ENCODE data around the gene GNAL. TPM values are rescaled to one million over a fixed set of nuclear protein-coding genes. Genes with fewer than 3 reads are reported as not detected.

GNAL gene
- total RNA-seq, 1 experiment from 2014 or later = 4.6 TPM

DNA sequence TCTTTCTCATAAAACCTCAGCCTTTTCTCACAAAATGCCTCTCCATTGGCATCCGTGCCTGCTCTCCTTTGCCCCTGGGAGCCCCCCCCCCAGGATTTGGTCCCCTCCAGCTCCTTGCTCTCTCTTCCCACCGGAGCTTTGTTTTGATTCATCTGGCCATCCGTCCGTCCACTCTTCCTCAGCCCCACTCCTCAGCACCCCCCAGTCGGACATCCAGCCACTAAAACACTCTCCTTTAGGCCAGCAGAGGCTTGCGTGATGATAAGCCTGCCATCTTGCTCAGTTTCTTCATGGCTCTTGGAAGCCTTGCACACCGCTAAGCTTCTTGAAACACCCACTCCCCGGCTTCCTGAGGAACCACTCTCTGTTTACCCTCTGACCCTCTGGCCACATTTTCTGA, 31.5 kb upstream of the GNAL start (continued):
- TF ChIP-seq SP1 (IDR thresholded peaks at IDR 0.05; ENCODE audit: low read depth) (no peak), ELF1 (IDR thresholded peaks at IDR 0.05; ENCODE audit: borderline replicate concordance, low read depth) (no peak), EZH2 (IDR thresholded peaks at IDR 0.05) (no peak), ZNF274 (IDR thresholded peaks at IDR 0.05; ENCODE audit: low read depth, low read length) (no peak), EZH2phosphoT487 (IDR thresholded peaks at IDR 0.05; ENCODE audit: borderline replicate concordance) (no peak)
- TF ChIP-seq, protein P1, sequence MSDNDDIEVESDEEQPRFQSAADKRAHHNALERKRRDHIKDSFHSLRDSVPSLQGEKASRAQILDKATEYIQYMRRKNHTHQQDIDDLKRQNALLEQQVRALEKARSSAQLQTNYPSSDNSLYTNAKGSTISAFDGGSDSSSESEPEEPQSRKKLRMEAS (IDR thresholded peaks at IDR 0.05) = no peak
- TF ChIP-seq, protein P2, sequence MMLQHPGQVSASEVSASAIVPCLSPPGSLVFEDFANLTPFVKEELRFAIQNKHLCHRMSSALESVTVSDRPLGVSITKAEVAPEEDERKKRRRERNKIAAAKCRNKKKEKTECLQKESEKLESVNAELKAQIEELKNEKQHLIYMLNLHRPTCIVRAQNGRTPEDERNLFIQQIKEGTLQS (IDR thresholded peaks at IDR 0.05) = no peak

DNA sequence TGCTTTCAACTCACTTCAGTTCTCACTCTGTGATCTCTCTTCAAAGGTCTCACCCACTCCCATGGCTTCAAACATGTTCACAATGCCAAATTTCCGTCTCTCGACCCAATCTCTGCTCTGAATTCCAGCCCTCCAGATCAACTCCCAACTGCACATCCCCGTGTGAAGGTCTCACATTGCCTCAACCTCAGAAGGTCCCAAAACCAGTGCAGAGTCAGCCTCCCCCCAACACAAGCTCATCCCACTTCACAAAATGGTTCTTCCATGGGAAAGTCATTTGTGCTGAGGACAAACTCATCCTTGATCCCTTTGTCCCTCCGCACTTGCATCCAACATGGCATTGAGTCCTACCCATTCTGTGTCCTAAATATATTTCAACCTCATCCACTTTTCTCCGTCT, 31.0 kb upstream of the GNAL start:
- no peak overlapping the region for H3K4me2 ChIP-seq (ENCODE audit: low read length)

More for the DNA sequence above, 31.0 kb upstream of the GNAL start:
- H3K36me3 ChIP-seq (ENCODE audit: control insufficient read depth in 1 of 2, insufficient read depth in 2 of 2, low read length in 2 of 2) = no peaks in the 10 kb centered on the region
- H4K20me1 ChIP-seq (ENCODE audit: insufficient read depth) = no peaks in the 10 kb centered on the region
- TF ChIP-seq POLR2AphosphoS5 (IDR thresholded peaks at IDR 0.05; ENCODE audit: low read depth, low read length) (no peak), CBX3 (IDR thresholded peaks at IDR 0.05; ENCODE audit: low read depth) (no peak), EGR1 (IDR thresholded peaks at IDR 0.05; ENCODE audit: low read depth) (no peak), SP1 (IDR thresholded peaks at IDR 0.05; ENCODE audit: low read depth) (no peak), SIN3A (IDR thresholded peaks at IDR 0.05; ENCODE audit: low read depth) (no peak), FOSL1 (IDR thresholded peaks at IDR 0.05; ENCODE audit: low read depth) (no peak), EZH2phosphoT487 (IDR thresholded peaks at IDR 0.05; ENCODE audit: borderline replicate concordance) (no peak), ELF1 (IDR thresholded peaks at IDR 0.05; ENCODE audit: borderline replicate concordance, low read depth) (no peak), CEBPB (IDR thresholded peaks at IDR 0.05; ENCODE audit: low read depth) (no peak)
- TF ChIP-seq, protein P3, sequence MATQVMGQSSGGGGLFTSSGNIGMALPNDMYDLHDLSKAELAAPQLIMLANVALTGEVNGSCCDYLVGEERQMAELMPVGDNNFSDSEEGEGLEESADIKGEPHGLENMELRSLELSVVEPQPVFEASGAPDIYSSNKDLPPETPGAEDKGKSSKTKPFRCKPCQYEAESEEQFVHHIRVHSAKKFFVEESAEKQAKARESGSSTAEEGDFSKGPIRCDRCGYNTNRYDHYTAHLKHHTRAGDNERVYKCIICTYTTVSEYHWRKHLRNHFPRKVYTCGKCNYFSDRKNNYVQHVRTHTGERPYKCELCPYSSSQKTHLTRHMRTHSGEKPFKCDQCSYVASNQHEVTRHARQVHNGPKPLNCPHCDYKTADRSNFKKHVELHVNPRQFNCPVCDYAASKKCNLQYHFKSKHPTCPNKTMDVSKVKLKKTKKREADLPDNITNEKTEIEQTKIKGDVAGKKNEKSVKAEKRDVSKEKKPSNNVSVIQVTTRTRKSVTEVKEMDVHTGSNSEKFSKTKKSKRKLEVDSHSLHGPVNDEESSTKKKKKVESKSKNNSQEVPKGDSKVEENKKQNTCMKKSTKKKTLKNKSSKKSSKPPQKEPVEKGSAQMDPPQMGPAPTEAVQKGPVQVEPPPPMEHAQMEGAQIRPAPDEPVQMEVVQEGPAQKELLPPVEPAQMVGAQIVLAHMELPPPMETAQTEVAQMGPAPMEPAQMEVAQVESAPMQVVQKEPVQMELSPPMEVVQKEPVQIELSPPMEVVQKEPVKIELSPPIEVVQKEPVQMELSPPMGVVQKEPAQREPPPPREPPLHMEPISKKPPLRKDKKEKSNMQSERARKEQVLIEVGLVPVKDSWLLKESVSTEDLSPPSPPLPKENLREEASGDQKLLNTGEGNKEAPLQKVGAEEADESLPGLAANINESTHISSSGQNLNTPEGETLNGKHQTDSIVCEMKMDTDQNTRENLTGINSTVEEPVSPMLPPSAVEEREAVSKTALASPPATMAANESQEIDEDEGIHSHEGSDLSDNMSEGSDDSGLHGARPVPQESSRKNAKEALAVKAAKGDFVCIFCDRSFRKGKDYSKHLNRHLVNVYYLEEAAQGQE (IDR thresholded peaks at IDR 0.05; ENCODE audit: low read depth) = no peak
- TF ChIP-seq, protein P4, sequence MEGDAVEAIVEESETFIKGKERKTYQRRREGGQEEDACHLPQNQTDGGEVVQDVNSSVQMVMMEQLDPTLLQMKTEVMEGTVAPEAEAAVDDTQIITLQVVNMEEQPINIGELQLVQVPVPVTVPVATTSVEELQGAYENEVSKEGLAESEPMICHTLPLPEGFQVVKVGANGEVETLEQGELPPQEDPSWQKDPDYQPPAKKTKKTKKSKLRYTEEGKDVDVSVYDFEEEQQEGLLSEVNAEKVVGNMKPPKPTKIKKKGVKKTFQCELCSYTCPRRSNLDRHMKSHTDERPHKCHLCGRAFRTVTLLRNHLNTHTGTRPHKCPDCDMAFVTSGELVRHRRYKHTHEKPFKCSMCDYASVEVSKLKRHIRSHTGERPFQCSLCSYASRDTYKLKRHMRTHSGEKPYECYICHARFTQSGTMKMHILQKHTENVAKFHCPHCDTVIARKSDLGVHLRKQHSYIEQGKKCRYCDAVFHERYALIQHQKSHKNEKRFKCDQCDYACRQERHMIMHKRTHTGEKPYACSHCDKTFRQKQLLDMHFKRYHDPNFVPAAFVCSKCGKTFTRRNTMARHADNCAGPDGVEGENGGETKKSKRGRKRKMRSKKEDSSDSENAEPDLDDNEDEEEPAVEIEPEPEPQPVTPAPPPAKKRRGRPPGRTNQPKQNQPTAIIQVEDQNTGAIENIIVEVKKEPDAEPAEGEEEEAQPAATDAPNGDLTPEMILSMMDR (IDR thresholded peaks at IDR 0.05 in 2 of 3, conservative IDR thresholded peaks at IDR 0.05 in 1 of 3; ENCODE audit: borderline replicate concordance in 1 of 3, insufficient read depth in 1 of 3, low read depth in 2 of 3, low read length in 2 of 3) = no peak
- TF ChIP-seq, protein P2 (IDR thresholded peaks at IDR 0.05) = no peak
- intact Hi-C loops (cut with micrococcal nuclease) = loop anchor here (5.0 to 10.0 kb wide), 2 partner anchors 377 to 579 kb away; no protein-coding TSS in a partner anchor
- DNase-seq (ENCODE audit: low read depth, low spot score) (no peak), ATAC-seq (no peak)
- ChIA-PET POLR2A (no interaction called here), RAD21 (ENCODE audit: low non-redundant PET in 1 of 2, low total read pairs in 2 of 2, uncharacterized antibody in 2 of 2, unreplicated experiment in 2 of 2) (no interaction called here), CTCF (interaction anchor here (0.6 to 3.8 kb wide), 2 partner anchors 70 to 189 kb away, joined by 3 to 65 read pairs; no protein-coding TSS in a partner anchor)
- no peak overlapping the region for H2AFZ ChIP-seq (ENCODE audit: low read depth, low read length, poor library complexity, severe bottlenecking)
- no peaks in the 10 kb centered on the region for H3K9me3 ChIP-seq (ENCODE audit: control insufficient read depth in 1 of 2, insufficient read depth in 1 of 2, low read depth in 1 of 2, low read length in 2 of 2)
- peaks cover 21% of the 10 kb centered on the region; the same call in 1 of the 2 replicates for H3K27me3 ChIP-seq (ENCODE audit: insufficient read depth, low read length)
- no peak overlapping the region for H3K9ac ChIP-seq (ENCODE audit: low read length)
- no TSS peak for BruUV-seq (replicated peaks)
- no peaks in the 10 kb centered on the region for H3K9me2 ChIP-seq (ENCODE audit: insufficient read depth)
- peaks cover 0 to 4% of the 10 kb centered on the region in 2 experiments; a peak in 2 of 4 replicates for H3K4me1 ChIP-seq (ENCODE audit: control insufficient read depth in 1 of 2, insufficient read depth in 2 of 2, low read length in 2 of 2)
- H3K79me2 ChIP-seq (ENCODE audit: insufficient read depth, low read length) = no peaks in the 10 kb centered on the region
- no peak overlapping the region for H3K4me3 ChIP-seq (replicated peaks in 1 of 2; ENCODE audit: low read depth in 1 of 2, low read length in 2 of 2)
- H3K27ac ChIP-seq (ENCODE audit: low read depth, low read length) = no peak overlapping the region

Measured in HCT116 (cell line).